Upper lobe of left lung (tissue), 6 donors: Measurements from ENCODE around the gene C2orf49. TPM values are rescaled to one million over a fixed set of nuclear protein-coding genes. Genes with fewer than 3 reads are reported as not detected.
A peak's percentile ranks its signal among the peaks of the same experiment; 100 is the strongest.

Source experiments
- ATAC-seq, 2 donors: fragments of 200-7000 bp; cut with Tn5 transposase; one replicate each; pipeline ENCODE4 v1.9.1; 2022; ENCODE audit warnings: mild to moderate bottlenecking in 2 of 2, moderate library complexity in 2 of 2; ENCODE audit not compliant: low FRiP score in 2 of 2
- DNase-seq, 2 donors: peaks; one replicate each; pipeline ENCODE4 v3.0.0-alpha.2; 2019 to 2020
- H3K27ac ChIP-seq, 4 donors: fragments of 200-600 bp; sonication (generic); one replicate each; pipeline ENCODE4 v1.5.1; 2016 to 2019
- H3K27me3 ChIP-seq, 4 donors: fragments of 200-600 bp; sonication (generic); one replicate each; pipeline ENCODE4 v1.5.1; 2017 to 2019
- H3K36me3 ChIP-seq, 4 donors: fragments of 200-600 bp; sonication (generic); one replicate each; pipeline ENCODE4 v1.5.1; 2016 to 2019
- H3K4me1 ChIP-seq, 4 donors: fragments of 200-600 bp; sonication (generic); one replicate each; pipeline ENCODE4 v1.5.1; 2018 to 2019
- H3K4me3 ChIP-seq, 4 donors: fragments of 200-600 bp; sonication (generic); one replicate each; pipeline ENCODE4 v1.5.1; 2017 to 2019; ENCODE audit warnings: mild to moderate bottlenecking in 2 of 4, moderate library complexity in 1 of 4
- H3K9me3 ChIP-seq, 4 donors: fragments of 200-600 bp; sonication (generic); one replicate each; pipeline ENCODE4 v1.5.1; 2018 to 2019
- CTCF ChIP-seq, 6 experiments: fragments of 450-650 bp in 4 of 6; fragments of 200-600 bp in 2 of 6; sonication (generic) in 2 of 6; IDR thresholded peaks; one replicate each; pipeline ENCODE4 v1.5.1; 2016 to 2019; ENCODE audit warnings: antibody characterized with exemption in 6 of 6
- EP300 ChIP-seq, 4 donors: sonication (generic); formaldehyde crosslinking; IDR thresholded peaks; one replicate each; pipeline ENCODE4 v1.5.1; 2017; ENCODE audit warnings: antibody characterized with exemption in 4 of 4, control low read depth in 2 of 4
- POLR2A ChIP-seq, 4 donors: fragments of 450-650 bp; IDR thresholded peaks; one replicate each; pipeline ENCODE4 v1.5.1; 2016 to 2017; ENCODE audit warnings: antibody characterized with exemption in 4 of 4, mild to moderate bottlenecking in 2 of 4
- POLR2AphosphoS5 ChIP-seq, 2 donors: sonication (generic); formaldehyde crosslinking; IDR thresholded peaks; one replicate each; pipeline ENCODE4 v1.5.1; 2017; ENCODE audit warnings: antibody characterized with exemption in 2 of 2
- WGBS, 2 donors: methylation state at CpG; one replicate each; pipeline ENCODE4 v1.1.5; 2017 to 2018; 5-methylcytosine and 5-hydroxymethylcytosine counted together
- total RNA-seq, 6 donors: library from RNA; depleted of rRNA in 4 of 6; stranded (reverse); fragments of >200 nt in 4 of 6; gene quantifications; one replicate each; pipeline versions ENCODE4 v1.1.0 to v1.2.1, GENCODE V29; 2016 to 2021
- donor health status: DM: no; HTN: no; CAD: no; lungs with moderate emphysema.
- donor health status: DM: no; HTN: yes; CAD: no; lungs with severe emphysema.

The C2orf49 gene
- total RNA-seq, 6 donors from 2014 or later = 12.8 to 38.5 (median 13.5) TPM

- Histone ChIP-seq H3K4me3 (no peak overlapping the region), H3K9me3 (no peaks in the 10 kb centered on the region), H3K27ac (no peak overlapping the region), H3K27me3 (no peaks in the 10 kb centered on the region), H3K36me3 (peaks cover 0 to 10% (median 0%) of the 10 kb centered on the region in 4 donors), H3K4me1 (peaks cover 21 to 34% (median 28%) of the 10 kb centered on the region in 4 donors)
- ATAC-seq = no peak
- no peak for TF ChIP-seq CTCF (IDR thresholded peaks at IDR 0.05)
- TF ChIP-seq POLR2A (IDR thresholded peaks at IDR 0.05) = no peak
- TF ChIP-seq POLR2AphosphoS5 (IDR thresholded peaks at IDR 0.05) = no peak
- no peak for TF ChIP-seq EP300 (IDR thresholded peaks at IDR 0.05)
- DNase-seq = no peak
- 91 to 92% methylated on average over 4 of the region's 4 CpGs for WGBS, 2 donors
Measured at GRCh38 chr2:105334211-105334610, 3.1 kb upstream of the C2orf49 start.

GRCh38 chr2:105335469-105335868 is 1.9 kb upstream of the C2orf49 start:
- TF ChIP-seq POLR2A (IDR thresholded peaks at IDR 0.05) (no peak), POLR2AphosphoS5 (IDR thresholded peaks at IDR 0.05) (no peak), EP300 (IDR thresholded peaks at IDR 0.05) (no peak), CTCF (IDR thresholded peaks at IDR 0.05) (no peak)
- no peaks in the 10 kb centered on the region for H3K27me3 ChIP-seq
- no peak overlapping the region for H3K4me3 ChIP-seq
- DNase-seq = no peak
- no peaks in the 10 kb centered on the region for H3K9me3 ChIP-seq
- peaks cover 0 to 19% (median 0%) of the 10 kb centered on the region in 4 donors for H3K36me3 ChIP-seq
- no peak overlapping the region for H3K27ac ChIP-seq
- H3K4me1 ChIP-seq = peaks cover 21 to 28% (median 23%) of the 10 kb centered on the region in 4 donors
- ATAC-seq = no peak
- 88 to 94% methylated on average over 2 of the region's 2 CpGs for WGBS, 2 donors

GRCh38 chr2:105336786-105337121 is 586 bp upstream of the C2orf49 start:
- no peaks in the 10 kb centered on the region for H3K9me3 ChIP-seq
- H3K27ac ChIP-seq = peak overlapping the region; percentile 95 to 97 (median 96)
- H3K36me3 ChIP-seq = peaks cover 0 to 31% (median 5%) of the 10 kb centered on the region in 4 donors
- no peak for ATAC-seq
- WGBS, 2 donors = 3 to 6% methylated on average over 7 of the region's 7 CpGs
- H3K4me3 ChIP-seq = peak overlapping the region; percentile 69 to 94 (median 92)
- no peak for DNase-seq
- H3K27me3 ChIP-seq = no peaks in the 10 kb centered on the region
- H3K4me1 ChIP-seq = peaks cover 21 to 28% (median 22%) of the 10 kb centered on the region in 4 donors
- no peak for TF ChIP-seq EP300 (IDR thresholded peaks at IDR 0.05)
- TF ChIP-seq CTCF (IDR thresholded peaks at IDR 0.05) = no peak
- TF ChIP-seq POLR2AphosphoS5 (IDR thresholded peaks at IDR 0.05) = no peak
- TF ChIP-seq POLR2A (IDR thresholded peaks at IDR 0.05) = no peak

GRCh38 chr2:105338020-105338385 is 663 bp downstream of the C2orf49 start:
- Histone ChIP-seq H3K36me3 (peaks cover 5 to 44% (median 12%) of the 10 kb centered on the region in 4 donors), H3K27ac (peak overlapping the region; percentile 95 to 97 (median 96)), H3K4me1 (peaks cover 21 to 28% (median 22%) of the 10 kb centered on the region in 4 donors), H3K9me3 (no peaks in the 10 kb centered on the region), H3K4me3 (peak overlapping the region; percentile 69 to 94 (median 92)), H3K27me3 (no peaks in the 10 kb centered on the region)
- DNase-seq (no peak), ATAC-seq (peak in 1 of 2 donors; percentile 12)
- TF ChIP-seq EP300 (IDR thresholded peaks at IDR 0.05) (no peak), POLR2A (IDR thresholded peaks at IDR 0.05) (no peak), CTCF (IDR thresholded peaks at IDR 0.05) (no peak), POLR2AphosphoS5 (IDR thresholded peaks at IDR 0.05) (no peak)
- 12 to 16% methylated on average over 5 of the region's 5 CpGs for WGBS, 2 donors

- WGBS, 2 donors = 81 to 83% methylated on average over 4 of the region's 4 CpGs
- Histone ChIP-seq H3K4me1 (peaks cover 21 to 28% (median 22%) of the 10 kb centered on the region in 4 donors), H3K27ac (no peak overlapping the region), H3K27me3 (no peaks in the 10 kb centered on the region), H3K9me3 (no peaks in the 10 kb centered on the region), H3K4me3 (no peak overlapping the region), H3K36me3 (peaks cover 10 to 51% (median 22%) of the 10 kb centered on the region in 4 donors)
- ATAC-seq (no peak), DNase-seq (no peak)
- TF ChIP-seq POLR2AphosphoS5 (IDR thresholded peaks at IDR 0.05) = no peak
- no peak for TF ChIP-seq POLR2A (IDR thresholded peaks at IDR 0.05)
- no peak for TF ChIP-seq CTCF (IDR thresholded peaks at IDR 0.05)
- no peak for TF ChIP-seq EP300 (IDR thresholded peaks at IDR 0.05)
Measured at GRCh38 chr2:105339414-105339813, 2.1 kb downstream of the C2orf49 start.
